GM21576 (cell line): Measurements from ENCODE around the gene INVS.
"Not testable (repeated sequence)": the region's sequence is repeated elsewhere in the genome, so short reads cannot be mapped to it uniquely, and the experiment has no call there.

Experiments
- ATAC-seq: cut with Tn5 transposase; IDR thresholded peaks from one replicate; pipeline ENCODE4 v1.9.1; 2021; ENCODE audit warnings: mild to moderate bottlenecking, moderate library complexity; ENCODE audit not compliant: unreplicated experiment

The INVS gene

GRCh38 chr9:100082782-100083181, 16.3 kb upstream of the INVS start:
- ATAC-seq = no peak

- peak; percentile 37 for ATAC-seq
These were observed 15.5 kb upstream of the INVS start for GRCh38 chr9:100083448-100084127.

DNA sequence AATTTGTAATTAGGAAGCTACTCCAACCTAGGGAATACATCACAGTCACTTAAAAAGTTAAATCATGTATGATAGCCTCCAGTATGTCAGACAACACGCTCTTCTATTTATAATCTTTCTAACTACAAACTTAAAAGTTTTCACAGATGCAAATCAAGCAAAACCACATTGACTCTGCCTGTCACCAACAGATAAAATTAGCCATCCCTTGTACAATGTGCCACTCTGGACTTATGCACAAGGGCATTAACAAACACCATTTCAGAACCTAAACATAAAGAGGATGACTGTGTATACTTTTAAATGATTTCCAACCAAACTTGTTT, 15.0 kb upstream of the INVS start:
- peak; percentile 43 for ATAC-seq

DNA sequence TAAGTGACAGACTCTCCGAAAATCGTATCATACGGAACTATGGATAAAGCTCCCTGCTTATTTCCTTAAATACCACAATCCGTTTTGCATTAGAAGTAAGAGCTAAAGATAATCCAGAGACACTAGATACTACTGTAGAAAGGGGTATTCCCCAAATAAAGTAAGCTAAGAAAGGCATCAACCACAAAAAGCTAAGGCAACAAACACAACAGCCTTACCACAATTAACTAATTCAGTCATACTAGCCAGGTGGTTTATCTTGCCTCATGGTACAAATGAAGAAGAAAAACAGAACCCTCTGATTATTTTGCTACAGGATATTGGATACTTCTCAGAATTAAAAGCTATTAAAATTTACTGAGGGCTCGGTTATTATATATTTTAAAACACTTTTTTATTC, 14.3 kb upstream of the INVS start:
- ATAC-seq = peak; percentile 80

DNA sequence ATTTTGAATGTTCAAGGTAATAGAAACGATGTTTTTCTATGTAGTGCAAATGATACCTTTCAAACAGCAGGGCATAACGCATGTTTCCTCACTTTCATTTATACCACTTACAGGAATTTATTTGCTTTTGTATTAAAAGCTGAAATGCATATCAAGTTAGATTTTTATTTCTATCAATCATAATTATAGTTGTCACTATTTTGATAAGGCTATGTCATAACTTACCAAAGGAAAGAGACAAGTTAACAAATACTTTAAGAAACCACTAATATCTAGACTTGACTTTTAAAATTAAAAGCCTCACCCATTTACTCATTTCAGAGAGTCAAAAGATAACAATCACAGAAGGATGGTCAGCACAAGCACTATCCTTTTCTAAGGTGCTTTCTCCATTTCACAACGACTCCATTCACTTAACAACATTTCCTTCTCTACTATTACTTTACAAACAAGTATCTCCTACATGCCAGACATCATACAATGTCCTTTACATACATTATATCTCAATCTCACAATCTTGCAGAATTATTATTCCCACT, 12.9 kb upstream of the INVS start:
- ATAC-seq = no peak

- ATAC-seq = no peak
These were observed 11.8 kb upstream of the INVS start for GRCh38 chr9:100087218-100087617.

DNA sequence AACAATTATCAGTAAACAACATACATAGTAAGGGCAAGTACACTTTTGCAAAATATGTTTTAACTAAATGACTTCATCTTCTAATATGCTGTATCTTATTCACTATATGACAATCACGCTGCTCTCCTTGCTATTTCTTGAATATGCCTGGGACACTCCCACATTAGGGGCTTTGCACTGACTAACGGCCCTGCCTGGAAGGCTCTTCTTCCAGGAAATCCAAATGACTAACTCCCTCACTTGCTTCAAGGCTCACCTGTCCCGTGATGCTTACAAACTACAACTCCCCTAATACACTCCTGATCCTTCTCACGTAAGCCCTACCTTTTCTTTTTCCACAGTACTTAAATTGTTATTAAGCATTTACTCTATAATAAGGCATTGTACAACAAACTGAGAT, 10.8 kb upstream of the INVS start:
- no peak for ATAC-seq

DNA sequence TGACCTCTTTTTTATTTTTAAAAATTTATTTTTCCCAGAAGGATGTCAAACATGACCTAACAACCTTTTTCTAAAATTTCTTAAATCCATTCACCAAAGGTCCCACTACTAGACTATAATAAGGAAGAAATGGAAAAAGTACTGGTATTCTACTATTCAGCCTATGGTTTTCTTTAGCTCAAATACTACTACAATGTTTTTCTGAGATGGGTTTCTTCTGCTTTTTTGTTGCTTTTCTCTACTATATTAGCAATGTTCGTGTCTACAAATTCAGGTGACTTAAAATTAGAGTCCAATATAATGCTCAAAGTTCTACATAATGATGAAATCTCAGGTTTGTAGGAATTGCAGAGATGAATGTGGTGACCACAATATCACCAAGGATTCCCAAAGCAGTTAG, 8.2 kb upstream of the INVS start:
- no peak for ATAC-seq

DNA sequence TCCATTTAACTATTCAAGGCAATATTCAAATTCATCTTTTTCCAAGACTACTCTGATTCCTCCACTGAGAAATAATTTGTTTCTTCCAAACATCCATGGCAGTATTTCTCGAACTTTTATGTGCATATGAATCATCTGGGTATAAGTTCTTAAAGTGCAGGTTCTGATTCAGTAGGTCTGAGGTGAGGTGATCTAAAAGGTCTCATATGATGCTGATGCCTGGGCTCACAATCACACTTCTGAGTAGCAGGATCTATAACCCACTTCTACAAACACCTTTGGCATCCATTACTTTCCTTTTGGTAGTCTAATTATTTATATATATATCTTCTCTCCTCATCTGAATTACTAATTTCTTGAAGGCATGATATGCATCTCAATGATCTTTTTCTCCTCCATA, 7.4 kb upstream of the INVS start:
- no peak for ATAC-seq

DNA sequence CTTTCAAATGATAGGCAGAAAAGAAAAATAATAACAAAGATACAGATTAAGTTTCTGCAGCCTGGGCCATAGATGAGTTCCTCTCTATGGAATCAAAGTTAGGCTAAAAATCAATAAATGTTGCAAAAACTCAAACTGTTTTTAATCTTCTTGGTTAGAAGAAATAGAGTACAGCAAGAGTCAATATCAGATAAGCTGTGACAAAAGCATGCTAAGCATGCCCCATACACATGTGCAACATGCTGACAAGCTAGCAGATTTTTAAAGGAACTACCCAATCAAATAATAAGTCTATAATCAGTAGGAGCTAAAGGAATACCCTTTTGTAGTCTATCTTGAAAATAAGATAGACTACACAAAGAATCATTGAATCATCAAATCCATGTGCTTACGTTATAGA, 7.0 kb upstream of the INVS start:
- no peak for ATAC-seq

DNA sequence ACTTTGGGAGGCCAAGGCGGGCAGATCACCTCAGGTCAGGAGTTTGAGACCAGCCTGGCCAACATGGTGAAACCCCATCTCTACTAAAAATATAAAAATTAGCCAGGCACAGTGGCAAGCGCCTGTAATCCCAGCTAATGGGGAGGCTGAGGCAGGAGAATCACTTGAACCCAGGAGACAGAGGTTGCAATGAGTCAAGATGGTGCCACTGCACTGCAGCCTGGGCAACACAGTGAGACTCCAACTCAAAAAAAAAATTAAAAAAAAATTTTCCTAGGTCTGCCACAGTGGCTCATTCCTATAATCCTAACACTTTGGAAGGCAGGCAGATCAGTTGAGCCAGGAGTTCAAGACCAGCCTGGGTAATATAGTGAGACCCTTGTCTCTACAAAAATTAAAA, 4.6 kb upstream of the INVS start:
- ATAC-seq = not testable (repeated sequence)

GRCh38 chr9:100096378-100096916, 2.6 kb upstream of the INVS start:
- no peak for ATAC-seq

DNA sequence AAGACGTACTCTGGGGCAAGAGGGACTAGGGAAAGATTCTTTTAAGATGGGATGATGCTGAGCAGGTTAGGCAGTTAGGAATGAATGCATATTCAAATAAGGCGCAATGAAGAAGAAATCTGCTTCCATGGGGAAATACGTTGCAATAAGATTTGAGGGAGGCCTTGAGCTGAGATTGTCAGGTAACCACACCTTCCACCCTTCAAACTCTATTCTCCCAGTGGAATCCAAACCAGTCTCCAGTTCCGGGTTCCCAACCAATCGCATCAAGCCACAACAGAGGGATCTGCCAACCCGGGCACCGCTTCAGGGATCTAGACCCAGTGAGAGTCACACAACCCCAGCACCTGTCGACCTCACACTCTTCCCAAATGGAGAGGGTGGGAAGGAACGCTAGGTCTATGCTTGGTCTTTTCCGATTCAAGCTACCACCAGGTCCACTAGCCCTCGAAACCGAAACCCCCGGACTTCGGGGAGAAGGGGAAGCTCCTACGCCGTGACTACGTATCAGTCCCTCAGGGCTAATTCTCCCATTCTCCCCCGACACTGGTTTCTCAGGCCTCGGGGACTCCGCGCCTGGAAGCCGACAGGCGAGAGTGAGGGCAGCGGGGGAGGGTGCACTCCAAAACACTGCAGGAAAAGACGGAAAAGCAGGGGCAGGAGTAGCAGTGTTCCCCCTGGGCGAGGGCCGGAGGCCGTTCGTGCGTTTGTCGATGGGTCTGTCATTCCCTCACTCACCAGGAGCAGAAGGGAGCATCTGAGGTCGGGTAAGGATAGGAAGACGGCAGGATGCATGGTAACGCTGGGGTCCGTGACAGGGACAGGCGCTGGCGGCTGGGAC, 777 bp upstream of the INVS start:
- ATAC-seq = peak; percentile 7

DNA sequence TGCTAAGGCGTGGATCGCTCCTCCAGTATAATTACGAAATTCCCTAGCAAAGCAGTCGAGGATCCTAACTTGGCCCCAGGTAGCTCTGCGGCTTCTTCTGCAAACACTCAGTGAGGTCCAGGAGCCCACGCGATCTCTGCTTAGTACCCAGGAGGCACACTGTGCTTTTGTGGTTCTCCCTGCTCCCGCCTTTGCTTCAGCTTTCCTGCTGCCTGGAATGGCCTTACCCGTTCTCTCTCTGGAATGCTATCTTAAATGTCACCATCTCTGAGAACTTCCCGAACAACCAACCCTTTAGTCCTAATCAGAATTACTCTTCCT, 639 bp downstream of the INVS start:
- ATAC-seq = no peak

GRCh38 chr9:100100146-100100667, 1.2 kb downstream of the INVS start:
- no peak for ATAC-seq

DNA sequence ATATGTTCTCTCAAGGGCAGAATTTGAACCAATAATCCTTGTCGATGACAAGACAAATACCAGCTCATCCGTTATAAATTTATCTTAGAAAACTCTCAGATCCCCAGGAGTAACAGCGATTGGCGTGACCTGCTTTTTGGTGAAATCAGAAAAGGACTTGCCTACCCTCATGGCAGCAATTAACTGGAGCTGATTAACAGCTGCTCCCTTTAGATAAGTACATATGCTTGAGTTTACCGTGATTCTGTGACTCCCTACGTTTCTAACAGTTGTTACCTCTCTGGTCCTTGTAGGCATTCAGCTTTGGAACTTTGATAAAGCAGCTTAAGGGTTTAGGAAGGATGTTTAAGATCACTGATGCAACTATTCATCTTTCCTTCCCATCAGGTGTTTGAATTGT, 2.6 kb downstream of the INVS start:
- no peak for ATAC-seq

DNA sequence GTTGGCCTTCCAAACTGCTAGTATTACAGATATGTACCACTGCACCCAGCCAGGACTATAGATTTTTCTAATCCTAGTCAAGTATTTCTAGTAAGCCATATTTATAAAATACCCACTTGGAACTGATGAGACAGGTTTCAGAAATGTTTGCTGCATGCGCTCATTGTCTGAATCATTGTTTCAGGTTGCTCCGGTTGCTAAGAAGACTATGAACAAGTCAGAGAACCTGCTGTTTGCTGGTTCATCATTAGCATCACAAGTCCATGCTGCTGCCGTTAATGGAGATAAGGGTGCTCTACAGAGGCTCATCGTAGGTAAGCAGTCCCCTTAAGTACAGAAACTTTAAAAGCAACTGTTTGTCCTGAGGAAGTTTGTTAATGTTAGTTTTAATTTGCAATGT, 5.3 kb downstream of the INVS start:
- no peak for ATAC-seq

DNA sequence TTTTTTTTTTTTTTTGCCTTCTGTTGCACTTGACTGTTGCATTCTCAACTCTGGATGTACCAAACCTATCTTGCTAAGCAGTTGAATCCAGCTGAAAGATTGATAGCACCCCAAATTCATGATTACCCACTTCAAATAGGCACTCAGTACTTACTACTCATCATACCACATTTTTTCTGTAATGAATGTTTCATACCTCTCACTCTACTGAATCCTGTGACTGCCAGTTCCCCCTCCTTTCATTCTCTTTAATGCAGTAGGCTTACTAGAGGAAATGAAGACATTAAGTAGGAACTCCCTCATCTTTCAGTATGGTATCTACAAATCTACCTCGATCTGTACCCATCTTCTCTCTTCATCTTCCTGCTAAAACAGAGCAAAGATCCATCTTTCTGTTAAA, 6.8 kb downstream of the INVS start:
- no peak for ATAC-seq

DNA sequence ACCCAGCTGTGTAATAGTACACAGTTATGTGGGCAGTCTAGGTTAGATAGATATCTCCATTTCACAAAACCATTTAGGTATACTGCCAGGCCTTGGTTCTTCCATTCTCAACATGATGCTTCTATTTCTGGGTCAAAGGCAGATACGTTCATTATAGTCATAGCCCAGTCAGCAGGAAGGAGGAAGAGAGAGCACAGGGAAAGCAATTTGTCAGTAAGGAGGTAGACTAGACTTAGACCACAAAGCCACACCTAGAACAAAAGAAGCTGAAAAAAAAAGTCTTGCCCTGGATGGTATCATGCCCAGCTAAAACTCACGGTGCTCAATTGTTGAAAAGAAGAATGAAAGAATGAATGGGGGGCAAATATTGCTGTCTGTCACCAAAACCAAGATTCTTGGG, 7.6 kb downstream of the INVS start:
- no peak for ATAC-seq

- no peak for ATAC-seq
These were observed 9.5 kb downstream of the INVS start for GRCh38 chr9:100108559-100108958.

GRCh38 chr9:100111235-100111634, 12.2 kb downstream of the INVS start:
- ATAC-seq = no peak
